SK-MEL-5 (cell line): ENCODE data around the gene PANK1. TPM values are rescaled to one million over a fixed set of nuclear protein-coding genes. Genes with fewer than 3 reads are reported as not detected.

Source experiments
- small RNA-seq, 2 experiments: library from RNA; depleted of rRNA; stranded (forward); fragments of <200 nt; gene quantifications; one replicate each; pipeline ENCODE3, GENCODE V24; 2014
- total RNA-seq: library from RNA; depleted of rRNA; stranded (reverse); fragments of >200 nt; shearing (Covaris generic); gene quantifications from 2 replicates; pipeline ENCODE4 v1.2.3, GENCODE V29; 2014; rRNA removed

Gene PANK1
- total RNA-seq, 1 experiment from 2014 or later = 2.4 TPM

Small RNA genes lying within 50 kb of the gene (small RNA-seq; reads per million reads assigned to genes)
- gene MIR107 = 0 to 3.0 reads per million in 2 experiments

Other genes starting within 250 kb of the PANK1 start
- 9.3 and 10.3 TPM in 2 replicates for gene IFIT5, start 230.7 kb downstream of the PANK1 start, total RNA-seq
- gene SLC16A12, start 109.6 kb downstream of the PANK1 start, total RNA-seq = not detected in 2 replicates
- gene KIF20B, start 56.3 kb upstream of the PANK1 start, total RNA-seq = 10.5 and 10.7 TPM in 2 replicates